Stimulated activated CD4-positive, alpha-beta T cell treated with anti-CD3 and anti-CD28 coated beads, Interleukin-2, amount 100 ng/mL, for 48 hours (primary cell): ENCODE results near the gene CCNT2.
"Not testable (repeated sequence)": the region's sequence is repeated elsewhere in the genome, so short reads cannot be mapped to it uniquely, and the experiment has no call there.

Source experiments
- DNase-seq, 2 donors: peaks; one replicate each; pipeline ENCODE4 v3.0.0-alpha.2; 2020

CCNT2 gene

DNA sequence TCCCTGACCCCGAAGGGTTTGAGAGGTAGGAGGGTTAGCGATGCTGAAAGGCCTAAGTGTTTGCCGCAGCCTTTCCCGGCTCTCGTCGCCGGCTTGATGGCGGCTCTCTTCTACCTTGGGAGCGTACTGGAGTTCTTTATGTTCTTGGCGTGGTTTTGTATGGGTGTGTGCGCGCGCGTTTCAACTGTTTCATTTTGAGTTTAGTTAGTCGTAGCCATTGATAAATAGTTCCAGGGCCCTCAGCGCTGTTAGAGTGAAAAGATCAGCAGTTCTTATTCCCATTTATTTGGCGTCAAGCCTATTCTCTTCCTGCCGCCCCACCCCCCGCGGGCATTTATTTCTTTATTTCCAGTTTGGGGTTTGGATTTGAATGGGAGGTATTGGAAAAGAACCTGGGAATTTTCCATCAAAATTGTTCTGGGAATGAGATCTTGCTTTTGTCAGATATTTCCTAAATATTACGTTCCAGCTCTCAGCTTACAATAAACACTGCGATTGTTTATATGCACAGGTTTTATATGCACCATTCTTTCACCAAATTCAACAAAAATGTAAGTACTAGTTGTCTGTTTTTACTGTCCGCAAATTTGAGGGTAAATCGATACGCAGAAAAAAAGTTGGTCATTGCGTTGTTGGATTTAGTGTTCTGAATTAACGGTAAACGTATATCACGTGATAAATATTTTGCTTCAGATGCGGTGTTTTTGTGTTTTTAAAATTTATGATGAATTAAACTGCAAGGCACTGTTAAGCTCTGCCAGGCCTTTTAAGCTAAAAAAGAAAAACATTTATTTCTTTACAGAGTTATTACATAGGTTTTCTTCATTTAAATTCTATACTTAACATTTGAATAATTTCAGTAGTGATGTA lies 954 bp downstream of the CCNT2 start:
- peak; percentile 34 to 41 for DNase-seq

DNA sequence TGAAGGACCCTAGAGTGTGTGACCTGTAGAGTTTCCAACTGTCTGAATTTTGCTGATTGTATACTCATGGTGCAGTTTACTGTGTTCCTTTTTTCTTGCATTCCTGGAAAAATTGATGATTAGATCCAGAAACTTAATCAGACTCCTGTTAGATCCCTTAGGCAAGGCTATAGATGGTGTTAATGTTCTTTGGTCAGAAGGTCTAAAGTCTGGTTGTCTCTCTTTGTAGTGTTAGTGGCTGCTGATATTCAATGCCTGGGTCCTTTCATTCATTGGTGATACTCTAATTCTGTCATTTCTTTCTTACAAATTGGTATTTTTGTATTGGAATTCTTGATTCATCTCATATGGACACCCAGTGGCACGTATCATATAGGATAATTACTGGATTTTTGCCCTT lies 6.3 kb downstream of the CCNT2 start:
- no peak for DNase-seq

DNA sequence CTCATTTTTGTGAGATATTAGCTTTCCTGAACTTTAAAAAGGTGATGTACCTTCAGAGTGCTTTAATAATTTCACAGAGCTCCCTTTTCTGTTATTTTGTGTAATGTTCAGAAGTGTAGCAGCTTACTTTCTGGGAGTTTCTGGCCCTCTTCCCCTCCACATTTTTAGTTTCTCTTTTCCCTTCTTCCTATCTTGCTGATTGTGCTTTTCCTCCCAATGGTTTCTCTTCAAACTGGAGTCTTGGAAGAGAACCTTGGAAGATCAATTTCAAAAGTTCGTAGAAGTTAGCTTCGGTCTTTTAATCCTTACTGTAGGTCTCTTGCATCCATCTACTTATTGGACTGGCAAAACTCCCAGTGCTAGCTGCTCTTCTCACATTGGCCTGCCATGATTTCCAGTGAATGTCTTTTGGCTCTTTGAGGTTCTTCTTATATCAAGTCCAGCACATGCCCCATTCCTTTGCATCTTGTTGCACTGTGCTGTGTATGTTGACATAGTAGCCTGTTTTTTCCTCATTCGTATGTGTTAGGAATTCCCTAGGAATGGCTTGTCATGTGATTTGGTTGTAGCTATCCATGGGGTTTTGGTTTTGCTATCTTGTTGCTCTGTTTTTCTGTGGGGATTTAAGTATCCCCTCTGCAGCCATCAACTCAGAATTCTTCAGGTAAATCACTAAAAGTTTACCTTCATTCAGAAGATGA lies 7.8 kb downstream of the CCNT2 start:
- no peak for DNase-seq

DNA sequence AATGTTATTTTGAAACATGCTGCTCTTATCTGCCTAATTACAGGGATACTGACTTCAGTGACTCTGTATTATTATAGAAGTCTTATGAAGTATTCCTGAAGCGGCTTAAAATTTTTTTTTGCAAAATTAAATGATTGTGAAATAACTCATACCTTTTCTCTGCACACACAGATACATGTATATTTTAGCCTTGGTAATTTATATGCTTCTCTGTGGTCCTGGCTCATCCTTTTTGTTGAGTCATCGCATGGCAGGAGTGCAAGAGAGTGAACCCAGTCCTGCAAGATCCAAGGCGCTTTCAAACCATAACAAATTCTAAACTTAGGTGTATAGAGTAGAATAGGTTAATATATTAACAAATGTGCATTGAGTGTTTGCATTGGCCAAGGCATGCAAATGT lies 8.6 kb downstream of the CCNT2 start:
- no peak for DNase-seq

DNA sequence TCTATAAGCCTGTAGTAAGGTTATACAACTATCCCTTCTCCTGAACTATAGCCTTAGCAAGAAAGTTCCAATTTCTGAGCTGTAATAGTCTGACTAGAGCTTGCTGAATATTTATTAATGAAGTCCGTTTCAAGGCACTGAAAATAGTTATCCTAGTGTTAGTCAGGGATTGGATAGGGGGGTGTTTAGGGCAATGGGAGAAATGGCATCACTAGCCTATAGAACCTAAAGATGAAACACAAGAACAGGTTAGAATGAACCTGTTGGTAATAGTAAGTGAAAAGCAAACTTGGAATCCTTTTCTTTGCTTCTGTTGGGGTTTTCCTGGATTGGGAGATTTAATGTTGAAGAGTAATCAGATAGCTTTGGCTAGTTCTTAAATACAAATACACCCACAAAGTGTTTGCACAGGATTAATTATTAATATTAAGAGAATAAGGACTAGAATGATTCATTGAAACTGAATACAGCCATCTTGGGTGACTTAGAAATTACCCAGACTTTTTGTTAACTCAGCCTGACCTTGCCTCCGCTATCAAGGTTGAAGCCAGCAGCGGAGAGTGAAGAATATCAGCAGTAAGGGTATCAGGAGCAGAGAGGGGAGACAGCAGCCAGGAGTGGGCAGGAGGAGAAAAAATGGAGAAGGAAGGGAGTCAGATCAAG lies 14.4 kb downstream of the CCNT2 start:
- DNase-seq: no peak

DNA sequence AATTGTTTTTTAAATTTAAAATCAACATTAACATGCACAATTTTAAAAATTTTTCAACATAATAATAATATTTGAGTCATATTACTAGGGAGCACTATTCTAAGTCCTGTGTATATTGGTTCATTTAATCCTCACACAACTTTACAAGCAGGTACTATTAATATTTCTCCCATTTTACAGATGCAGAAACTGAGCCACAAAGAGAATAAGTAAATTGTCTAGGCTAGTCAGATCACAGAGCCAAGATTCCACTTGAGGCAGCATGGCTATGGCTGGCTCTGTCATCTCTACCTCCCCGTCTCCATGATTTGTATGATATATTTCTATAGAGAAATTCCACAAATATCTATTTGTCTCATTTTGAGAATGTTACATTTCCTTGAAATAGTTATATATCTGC lies 15.1 kb downstream of the CCNT2 start:
- DNase-seq: no peak

DNA sequence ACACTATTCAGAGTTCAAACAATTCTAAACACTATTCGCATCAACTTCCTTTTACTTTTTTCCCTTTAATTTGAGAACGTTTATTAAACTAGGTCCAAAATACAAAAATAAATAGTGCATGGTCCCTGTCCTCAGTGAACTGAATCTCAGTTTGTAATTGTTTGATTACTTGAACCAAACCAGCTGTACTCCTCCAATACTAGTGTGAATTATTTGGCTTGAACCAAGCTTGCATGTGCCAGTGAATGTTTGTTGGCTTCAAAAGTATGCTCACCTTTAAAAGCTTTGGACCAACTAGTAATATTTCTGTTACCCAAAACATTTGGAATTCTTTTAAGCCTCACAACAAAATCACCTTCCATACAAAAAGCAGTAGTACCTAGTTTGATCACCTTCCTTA lies 15.5 kb downstream of the CCNT2 start:
- DNase-seq: no peak

DNA sequence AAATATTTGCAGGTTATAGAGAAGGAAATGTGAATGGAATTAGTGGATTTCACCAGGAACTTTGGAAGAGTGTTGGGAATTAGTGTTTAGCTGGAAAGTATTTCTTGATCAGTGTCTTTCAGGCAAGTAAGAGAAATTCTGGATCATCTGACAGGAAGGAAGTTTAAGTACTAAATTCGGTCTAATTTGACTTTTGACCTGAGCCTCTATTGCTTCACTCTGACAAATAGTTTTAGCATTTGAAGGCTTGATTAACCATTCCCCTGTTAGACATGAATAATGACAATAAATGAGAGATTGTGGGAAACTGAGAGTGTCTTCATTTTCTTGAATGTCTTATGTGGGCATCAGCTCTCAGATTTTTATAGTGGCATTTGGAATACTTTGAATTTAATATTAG lies 16.0 kb downstream of the CCNT2 start:
- no peak for DNase-seq

DNA sequence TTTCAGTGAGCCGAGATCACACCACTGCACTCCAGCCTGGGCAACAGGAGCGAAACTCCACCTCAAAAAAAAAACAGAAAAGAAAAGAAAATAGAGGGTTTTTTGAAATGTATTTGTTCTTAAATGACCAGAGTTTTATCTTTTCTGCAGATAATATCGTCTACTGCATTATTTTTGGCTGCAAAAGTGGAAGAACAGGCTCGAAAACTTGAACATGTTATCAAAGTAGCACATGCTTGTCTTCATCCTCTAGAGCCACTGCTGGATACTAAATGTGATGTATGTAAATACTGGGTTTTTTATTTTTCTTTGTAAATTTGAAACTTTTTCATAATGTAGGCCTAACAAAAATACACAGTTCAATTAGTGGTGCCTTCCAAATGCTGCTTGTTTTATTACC lies 18.1 kb downstream of the CCNT2 start:
- DNase-seq: no peak

DNA sequence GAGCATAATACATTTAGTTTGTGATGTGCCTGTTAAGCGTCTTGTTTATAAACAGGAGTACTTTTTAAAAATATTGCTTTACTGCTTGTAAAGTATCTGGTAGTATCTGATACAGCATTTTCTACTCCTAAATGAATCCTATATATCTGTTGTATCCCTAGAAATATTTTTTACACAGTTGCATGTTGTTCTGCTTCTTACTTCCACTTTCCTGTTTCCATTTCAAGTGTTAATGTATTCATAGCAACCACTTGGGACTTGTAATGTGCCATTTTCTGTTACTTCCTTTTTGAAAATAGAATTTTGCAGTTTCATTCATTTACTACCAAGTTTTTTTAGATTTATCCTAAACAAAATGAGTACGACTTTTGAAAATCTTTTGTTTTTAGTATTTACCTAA lies 24.9 kb downstream of the CCNT2 start:
- no peak for DNase-seq

DNA sequence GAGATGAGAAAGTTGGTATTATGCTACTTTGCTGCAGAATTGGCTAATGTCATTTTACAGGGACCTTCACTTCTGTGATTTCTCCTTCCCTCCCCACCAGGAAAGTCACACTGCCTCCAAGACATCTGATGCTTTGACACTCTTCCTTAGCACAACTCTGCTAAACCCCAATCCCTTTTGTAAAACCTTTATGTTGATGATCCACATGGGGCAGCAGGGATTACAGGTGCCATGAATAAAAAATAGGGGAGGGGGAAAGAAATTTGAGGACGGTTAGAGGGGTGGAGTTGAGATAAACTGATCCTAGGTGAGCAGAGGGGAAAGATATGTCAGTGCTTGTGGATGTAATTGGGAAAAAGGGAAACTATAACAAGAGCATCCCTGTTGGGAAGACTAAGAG lies 26.4 kb downstream of the CCNT2 start:
- no peak for DNase-seq

DNA sequence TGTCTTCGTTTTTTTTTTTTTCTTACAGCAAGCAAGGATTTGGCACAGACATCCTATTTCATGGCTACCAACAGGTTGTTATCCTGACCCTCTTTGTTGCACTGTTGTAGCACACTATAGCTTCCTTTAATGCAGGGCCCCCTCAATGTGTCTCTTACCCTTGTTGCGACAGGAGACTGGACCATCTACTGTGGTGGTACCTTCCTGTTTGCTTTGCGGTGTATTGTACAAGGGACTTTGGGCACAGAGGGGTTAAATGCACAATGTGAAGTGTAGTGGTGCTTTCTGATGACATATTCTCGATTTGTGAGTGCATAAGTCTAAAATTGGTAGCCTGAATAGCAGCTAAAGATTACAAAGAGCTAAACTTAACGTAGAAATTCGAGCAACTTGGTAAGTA lies 27.5 kb downstream of the CCNT2 start:
- no peak for DNase-seq

DNA sequence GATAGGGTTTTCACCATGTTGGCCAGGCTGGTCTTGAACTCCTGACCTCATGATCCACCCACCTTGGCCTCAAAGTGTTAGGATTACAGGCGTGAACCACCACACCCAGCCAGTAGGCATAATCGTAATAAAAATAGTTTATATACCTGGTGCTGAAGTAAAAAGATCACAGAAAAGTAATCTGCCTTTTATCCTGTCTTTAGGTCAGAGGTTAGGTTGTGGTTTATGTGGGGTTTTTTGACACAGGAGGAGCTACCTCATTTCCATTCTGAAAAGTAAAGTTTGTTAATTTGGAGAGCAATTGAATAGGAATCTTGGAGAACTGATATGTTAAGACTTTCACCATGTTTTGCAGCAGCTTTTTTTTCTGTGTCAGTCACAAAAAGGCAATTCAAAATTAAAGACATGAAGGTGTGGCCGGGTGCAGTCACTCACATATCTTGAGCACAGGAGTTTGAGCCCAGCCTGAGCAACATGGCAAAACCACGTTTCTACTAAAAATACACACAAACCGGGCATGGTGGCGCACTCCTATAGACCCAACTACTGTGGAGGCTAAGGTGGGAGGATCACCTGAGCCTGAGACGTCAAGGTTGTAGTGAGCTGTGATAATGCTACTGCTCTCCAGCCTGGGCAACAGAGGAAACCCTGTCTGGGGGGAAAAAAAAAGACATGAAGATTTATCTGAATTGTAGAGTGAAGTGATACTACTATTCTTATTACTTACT lies 31.5 kb downstream of the CCNT2 start:
- no peak for DNase-seq

DNA sequence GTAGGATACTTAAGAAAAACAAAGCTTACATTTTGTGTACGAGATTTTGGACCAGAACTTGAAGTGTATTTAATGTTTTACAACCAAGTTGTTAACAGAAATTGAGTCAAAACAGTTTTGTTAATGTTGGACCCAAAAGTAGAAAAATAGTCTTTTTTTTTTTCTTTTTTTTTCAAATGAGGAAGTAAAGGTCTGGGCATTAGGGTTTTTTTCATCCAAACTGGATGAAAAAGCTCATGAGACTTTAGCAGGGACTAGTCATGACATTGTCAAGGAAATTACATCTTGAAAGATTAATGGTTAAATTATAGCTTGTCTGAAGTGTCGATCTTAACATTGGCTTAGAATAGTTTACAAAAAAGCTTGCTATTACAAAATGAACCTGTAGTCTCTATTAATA lies 32.3 kb downstream of the CCNT2 start:
- no peak for DNase-seq

DNA sequence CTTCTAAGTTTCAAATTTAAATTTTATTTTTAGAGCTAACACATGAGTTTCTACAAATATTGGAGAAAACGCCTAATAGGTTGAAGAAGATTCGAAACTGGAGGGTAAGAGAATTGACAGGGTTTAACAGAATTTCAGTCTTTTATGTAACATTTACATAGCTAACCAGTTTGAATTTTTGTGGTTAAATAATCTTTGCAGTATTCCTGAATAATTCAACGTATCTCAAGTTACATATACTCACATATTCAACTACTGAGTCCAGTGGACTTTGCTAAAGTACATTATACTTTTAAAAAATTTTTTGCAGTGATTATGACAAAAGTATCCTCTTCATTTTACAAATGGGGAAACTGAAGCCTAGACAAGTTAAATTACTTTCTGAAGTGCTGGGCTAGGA lies 34.0 kb downstream of the CCNT2 start:
- DNase-seq: no peak

DNA sequence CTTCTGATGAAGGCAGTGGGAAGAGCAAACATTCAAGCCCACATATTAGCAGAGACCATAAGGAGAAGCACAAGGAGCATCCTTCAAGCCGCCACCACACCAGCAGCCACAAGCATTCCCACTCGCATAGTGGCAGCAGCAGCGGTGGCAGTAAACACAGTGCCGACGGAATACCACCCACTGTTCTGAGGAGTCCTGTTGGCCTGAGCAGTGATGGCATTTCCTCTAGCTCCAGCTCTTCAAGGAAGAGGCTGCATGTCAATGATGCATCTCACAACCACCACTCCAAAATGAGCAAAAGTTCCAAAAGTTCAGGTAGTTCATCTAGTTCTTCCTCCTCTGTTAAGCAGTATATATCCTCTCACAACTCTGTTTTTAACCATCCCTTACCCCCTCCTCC lies 35.4 kb downstream of the CCNT2 start:
- DNase-seq: no peak

DNA sequence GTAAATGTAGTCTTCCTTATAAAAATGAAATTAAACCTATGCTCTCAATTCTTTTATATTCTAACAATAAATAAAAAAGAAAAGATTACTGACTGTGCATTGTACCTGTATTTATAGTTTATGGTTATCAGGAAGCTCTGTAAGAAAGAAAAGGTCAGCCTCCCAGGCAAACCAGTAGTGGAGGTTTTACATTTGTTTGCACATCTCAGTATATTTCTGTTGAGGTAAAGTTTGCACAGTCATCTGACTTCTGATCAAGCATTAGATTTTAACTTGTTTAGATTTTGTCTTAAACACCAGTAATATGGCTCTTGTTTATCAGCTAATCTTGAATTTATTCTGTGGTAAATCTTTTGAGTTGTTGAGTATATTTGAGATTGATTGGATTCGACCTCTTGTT lies 37.1 kb downstream of the CCNT2 start:
- no peak for DNase-seq

DNA sequence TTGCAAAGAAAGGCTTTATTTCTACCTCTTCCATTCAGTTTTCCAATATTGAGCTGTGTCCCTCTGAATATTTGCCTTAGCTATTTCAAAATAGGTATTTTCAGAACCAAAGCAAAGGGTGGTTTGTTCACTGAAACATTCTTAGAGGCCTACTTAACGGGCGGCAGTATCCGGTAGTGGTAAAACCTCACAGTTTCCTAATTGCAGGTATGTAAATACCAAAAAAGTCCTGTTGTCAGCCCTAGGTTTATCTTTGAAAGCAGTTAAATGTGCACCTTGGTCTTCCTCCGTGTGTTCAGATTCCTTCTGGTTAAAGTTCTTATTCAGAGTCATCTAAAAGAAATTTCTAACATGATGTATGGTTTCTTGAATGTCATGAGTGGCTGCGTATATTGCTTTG lies 38.9 kb downstream of the CCNT2 start:
- no peak for DNase-seq

DNA sequence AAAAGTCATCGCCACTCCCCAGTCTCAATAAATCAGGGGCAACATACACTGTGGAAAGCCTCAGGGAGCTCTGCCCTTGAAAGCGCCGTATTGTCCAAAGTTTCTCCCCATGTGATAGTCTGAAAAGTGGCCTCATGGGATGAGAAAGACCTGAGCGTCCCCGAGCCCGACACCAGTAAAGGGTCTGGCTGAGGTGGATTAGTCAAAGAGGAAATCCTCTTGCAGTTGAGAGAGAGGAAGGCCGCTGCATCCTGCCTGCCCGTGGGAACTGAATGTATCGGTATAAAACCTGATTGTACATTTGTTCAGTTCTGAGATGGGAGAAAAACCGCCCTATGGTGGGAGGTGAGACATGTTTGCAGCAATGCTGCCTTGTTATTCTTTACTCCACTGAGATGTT lies 48.5 kb downstream of the CCNT2 start:
- not testable (repeated sequence) for DNase-seq

DNA sequence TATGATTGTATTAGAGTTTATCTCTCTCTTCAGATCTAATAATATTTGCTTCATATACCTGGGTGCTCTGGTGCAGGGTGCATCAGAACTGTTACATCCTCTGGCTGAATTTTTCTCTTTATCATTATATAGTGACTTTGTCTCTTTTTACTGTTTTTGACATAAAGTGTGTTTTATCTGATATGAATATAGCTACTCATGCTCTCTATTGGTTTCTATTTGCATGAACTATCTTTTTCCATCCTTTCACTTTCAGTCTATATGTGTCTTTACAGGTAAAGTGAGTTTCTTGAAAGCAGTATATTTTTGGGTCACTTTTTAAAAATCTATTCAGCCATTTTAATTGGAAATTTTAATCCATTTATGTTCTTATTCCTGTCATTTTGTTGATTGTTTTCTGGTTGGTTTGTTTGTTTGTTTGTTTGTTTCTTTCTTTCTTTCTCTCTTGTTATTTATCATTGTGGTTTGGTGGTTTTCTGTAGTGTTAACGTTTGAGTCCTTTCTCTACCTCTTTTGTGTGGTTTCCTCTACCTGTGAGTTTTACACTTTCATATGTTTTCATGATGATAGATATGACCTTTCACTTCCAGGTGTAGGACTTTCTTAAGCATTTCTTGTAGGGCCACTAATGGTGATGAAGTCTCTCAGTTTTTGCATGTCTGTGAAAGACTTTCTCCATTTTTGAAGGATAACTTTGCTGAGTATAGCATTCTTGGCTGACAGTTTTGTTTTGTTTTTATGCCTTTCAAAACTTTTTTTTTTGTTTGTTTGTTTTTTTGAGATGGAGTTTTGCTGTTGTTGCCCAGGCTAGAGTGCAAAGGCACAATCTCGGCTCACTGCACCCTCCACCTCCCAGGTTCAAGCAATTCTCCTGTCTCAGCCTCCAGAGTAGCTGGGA lies 54.9 kb downstream of the CCNT2 start:
- no peak for DNase-seq

DNA sequence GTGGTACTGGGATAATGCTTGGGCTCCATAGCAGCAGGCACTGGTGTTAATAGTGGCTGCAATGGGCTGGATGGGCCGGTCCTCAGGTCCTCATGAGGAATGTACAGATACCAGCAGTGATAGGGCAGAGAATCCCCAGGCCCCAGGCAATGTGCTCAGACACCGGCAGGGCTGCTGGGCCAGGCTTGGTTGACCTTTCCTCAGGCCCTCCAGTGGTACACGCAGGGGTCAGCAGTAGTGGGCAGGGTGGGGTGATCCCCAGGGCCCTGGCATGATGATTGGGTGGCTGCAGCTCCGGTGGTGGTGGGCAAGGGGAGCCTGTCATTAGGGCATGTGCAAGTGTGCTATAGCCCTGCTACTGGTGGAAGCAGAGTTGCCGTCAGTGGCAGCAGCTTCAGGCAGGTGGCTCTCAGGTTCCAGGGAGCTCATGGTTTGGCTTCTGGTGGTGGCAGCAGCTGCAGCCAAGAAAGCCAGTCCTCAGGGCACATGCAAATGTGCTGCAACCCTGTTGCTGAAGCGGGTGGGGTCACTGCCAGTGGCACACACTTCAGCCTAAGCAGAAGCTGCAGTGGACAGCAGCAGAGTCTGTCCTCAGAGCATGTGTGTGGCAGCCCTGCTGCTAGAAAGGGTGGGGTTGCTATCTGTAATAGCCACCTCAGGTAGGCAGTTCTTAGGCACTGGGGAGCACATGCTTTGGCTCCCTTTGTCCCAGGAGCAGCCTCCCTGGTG lies 56.8 kb downstream of the CCNT2 start:
- DNase-seq: no peak
